Epithelial cell of proximal tubule (primary cell): ENCODE results near the gene ZDHHC6. TPM values are rescaled to one million over a fixed set of nuclear protein-coding genes. Genes with fewer than 3 reads are reported as not detected.

Source experiments
- DNase-seq: peaks from one replicate; pipeline ENCODE4 v3.0.0-alpha.2; 2011; ENCODE audit warnings: low read depth
- H3K4me3 ChIP-seq: 2 replicates; pipeline ENCODE4 v1.5.1; 2011; ENCODE audit warnings: low read depth, mild to moderate bottlenecking, low read length
- total RNA-seq: library from RNA; depleted of rRNA; stranded (reverse); fragments of >200 nt; gene quantifications from 2 replicates; pipeline ENCODE4 v1.2.3, GENCODE V29; 2015
- TF ChIP-seq, protein P1 (sequence below): conservative IDR thresholded peaks from 2 replicates; pipeline ENCODE4 v1.5.1; 2012; ENCODE audit warnings: low read depth, mild to moderate bottlenecking, low read length

ZDHHC6 gene
- total RNA-seq, 1 donor from 2014 or later, result 17.5 TPM

DNA sequence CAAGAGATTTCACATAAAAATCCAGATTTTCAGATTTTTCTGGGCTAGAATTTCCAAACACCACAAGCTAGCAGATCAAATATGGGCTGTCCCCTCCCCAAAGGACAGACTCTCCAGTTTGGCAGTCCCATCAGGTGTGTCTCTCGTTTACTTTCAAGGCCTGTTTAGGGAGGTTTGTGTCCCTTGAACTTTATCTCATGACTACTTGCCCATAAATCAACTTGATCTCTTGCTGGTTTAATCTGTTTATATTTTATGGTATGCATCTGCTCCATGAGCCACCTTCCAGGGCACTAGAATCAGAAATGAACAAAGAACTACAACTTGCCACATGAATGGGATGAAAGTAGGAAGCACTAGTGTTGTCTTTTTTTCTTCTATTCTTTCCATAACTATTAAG lies 5.2 kb downstream of the ZDHHC6 start:
- TF ChIP-seq, protein P1, sequence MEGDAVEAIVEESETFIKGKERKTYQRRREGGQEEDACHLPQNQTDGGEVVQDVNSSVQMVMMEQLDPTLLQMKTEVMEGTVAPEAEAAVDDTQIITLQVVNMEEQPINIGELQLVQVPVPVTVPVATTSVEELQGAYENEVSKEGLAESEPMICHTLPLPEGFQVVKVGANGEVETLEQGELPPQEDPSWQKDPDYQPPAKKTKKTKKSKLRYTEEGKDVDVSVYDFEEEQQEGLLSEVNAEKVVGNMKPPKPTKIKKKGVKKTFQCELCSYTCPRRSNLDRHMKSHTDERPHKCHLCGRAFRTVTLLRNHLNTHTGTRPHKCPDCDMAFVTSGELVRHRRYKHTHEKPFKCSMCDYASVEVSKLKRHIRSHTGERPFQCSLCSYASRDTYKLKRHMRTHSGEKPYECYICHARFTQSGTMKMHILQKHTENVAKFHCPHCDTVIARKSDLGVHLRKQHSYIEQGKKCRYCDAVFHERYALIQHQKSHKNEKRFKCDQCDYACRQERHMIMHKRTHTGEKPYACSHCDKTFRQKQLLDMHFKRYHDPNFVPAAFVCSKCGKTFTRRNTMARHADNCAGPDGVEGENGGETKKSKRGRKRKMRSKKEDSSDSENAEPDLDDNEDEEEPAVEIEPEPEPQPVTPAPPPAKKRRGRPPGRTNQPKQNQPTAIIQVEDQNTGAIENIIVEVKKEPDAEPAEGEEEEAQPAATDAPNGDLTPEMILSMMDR, result no peak
- no peak for DNase-seq
- no peak overlapping the region for H3K4me3 ChIP-seq

DNA sequence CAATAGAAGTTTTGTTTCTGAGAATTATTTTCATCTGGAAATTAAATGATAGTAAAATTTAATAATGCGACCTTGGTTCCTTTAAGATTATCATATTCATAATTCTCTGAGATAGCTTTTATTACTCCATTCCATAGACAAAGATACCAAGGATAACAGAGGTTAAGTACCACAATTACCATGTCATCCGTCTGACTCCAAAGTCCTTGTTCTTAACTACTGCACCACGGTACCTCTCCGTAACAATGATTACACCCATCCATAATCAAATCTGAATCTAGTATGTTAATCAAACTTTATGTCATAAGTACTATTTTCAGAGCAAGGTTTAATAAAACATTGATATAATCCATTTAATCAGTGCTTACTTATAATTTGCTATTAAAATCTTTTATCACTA lies 8.4 kb downstream of the ZDHHC6 start:
- TF ChIP-seq, protein P1, result no peak
- DNase-seq, result no peak
- H3K4me3 ChIP-seq, result no peak overlapping the region

DNA sequence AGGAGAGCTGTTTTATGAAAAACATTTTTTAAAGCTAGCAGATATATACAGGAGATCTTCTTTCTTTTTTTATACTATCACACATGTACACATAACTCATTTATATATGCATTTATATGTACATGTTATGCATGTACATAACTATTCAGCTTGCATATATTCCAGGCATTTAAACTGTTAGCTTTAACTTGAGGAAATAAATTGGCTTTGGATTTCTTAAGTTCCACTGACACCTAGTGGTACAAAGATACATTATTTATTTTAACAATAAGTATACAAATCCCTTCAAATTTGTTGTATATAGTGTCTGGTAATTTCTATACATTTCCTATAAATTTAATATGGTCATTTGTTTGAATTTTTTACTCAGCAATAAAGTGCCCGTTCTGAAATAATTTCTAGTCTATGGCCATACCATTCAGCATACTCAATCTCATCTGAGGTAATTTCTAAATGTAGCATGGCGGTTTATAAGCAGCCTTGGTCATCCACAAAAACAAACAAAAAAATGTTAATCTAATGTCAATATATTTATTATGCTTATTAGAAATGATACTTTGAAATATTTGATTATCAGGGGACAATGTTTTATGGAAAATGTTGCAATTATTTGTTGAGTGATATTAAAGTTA lies 11.6 kb downstream of the ZDHHC6 start:
- no peak overlapping the region for H3K4me3 ChIP-seq
- TF ChIP-seq, protein P1, result peak; percentile 50

DNA sequence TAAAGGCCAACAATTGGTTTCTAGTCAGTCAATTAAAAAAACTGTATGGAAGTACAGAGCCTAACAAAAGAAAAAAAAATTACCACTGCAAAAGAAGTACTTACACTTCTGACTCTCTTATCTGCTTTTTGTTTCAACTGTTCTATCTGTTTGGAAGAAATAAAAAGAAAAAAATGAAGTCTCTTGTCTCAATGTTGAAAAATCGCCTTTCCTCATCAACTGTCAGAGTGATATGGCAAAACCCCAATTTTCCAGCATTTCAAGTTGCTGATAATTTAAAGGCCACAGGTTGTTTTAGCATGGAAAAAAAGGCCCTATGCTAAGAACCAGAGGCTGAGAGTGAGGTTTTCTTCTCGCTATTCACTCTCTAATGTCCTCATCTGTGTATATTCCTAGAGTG lies 13.6 kb downstream of the ZDHHC6 start:
- DNase-seq, result no peak
- TF ChIP-seq, protein P1, result no peak
- H3K4me3 ChIP-seq, result no peak overlapping the region

More for the DNA sequence above, 11.6 kb downstream of the ZDHHC6 start:
- no peak for DNase-seq

DNA sequence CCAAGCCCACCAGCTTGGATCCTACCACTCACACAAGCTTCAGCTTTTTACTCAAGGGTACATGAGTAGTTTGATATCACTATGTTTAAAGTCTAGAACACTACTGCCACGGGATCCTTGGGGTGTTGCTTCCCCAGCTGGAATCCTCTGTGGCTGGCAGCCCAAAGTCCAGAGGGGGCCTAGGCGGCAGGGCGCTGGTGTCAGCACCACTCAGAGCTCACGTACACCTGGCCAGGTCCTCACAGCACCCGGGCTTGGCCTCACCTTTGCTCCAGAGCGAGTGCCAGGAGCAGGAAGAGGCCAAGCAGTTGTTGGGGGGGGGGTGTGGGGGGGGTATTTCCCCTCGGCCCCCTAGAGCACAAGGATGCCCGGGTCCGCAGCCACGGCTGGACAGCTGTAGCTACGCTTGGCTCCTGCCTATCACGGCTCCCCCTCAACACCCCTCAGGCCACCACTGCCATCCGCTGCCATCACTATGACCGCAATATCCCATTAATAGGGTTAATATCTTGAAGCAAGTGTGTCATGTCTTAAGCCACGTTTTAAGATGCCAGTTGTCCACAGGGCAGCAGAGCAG lies 17.0 kb downstream of the ZDHHC6 start:
- no peak for DNase-seq
- TF ChIP-seq, protein P1, result no peak
- no peak overlapping the region for H3K4me3 ChIP-seq

DNA sequence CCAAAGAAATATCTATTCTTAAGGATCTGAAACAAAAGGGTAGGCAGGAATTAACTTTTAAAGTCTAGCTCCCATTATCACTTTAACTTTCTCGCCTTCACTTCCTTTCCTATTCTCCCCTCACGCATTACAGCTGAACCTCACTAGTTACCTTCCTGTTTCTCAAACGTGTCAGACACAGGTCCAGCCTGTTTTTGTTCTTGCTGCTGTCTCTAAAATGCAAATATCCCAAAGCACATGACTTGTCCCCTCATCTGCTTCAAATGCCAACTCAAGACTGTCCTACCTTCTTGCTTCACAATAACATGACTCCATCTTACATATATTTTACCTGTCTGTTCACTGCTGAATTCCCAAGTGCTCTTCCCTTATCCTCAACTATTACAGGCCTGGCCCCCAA lies 17.6 kb downstream of the ZDHHC6 start:
- DNase-seq, result no peak
- TF ChIP-seq, protein P1, result no peak
- H3K4me3 ChIP-seq, result no peak overlapping the region

DNA sequence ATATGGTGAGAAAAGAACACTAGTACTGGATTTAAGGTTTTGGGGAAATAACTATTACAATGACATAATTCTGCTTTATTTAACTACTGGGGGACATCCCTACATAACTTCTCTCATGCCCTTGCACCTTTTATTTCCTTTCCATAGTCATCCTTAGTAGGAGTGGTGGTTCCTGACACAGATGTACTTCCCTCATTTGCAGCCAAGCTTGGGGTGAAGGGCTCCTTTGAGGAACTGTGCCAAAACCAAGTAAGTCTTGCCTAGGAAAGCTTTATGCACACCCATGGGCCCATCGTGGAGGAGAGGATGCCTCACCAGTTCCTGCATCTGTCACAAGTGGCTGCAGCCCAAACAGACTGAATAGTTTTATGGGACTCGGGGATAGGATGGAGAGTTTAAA lies 20.6 kb downstream of the ZDHHC6 start:
- TF ChIP-seq, protein P1, result no peak
- no peak overlapping the region for H3K4me3 ChIP-seq
- DNase-seq, result no peak
